Transverse colon (tissue), 3 donors: ENCODE measurements around the gene MEDAG.

Experiments used
- CTCF ChIP-seq, 5 experiments: fragments of 200-600 bp in 3 of 5; fragments of 450-650 bp in 2 of 5; sonication (generic) in 3 of 5; IDR thresholded peaks; 1 replicate in 2 of 5; 2 replicates in 3 of 5; pipeline ENCODE4 v1.5.1; 2016 to 2017; ENCODE audit warnings: antibody characterized with exemption in 5 of 5, inconsistent platforms in 3 of 5, mild to moderate bottlenecking in 2 of 5, moderate library complexity in 1 of 5
- EP300 ChIP-seq: sonication (generic); formaldehyde crosslinking; IDR thresholded peaks from one replicate; pipeline ENCODE4 v1.6.1; 2017; ENCODE audit warnings: antibody characterized with exemption, low read depth
- POLR2A ChIP-seq: fragments of 450-650 bp; IDR thresholded peaks from one replicate; pipeline ENCODE4 v1.6.1; 2016; ENCODE audit warnings: antibody characterized with exemption, mild to moderate bottlenecking, moderate library complexity

GRCh38 chr13:30907121-30907861, 1.2 kb downstream of the MEDAG start:
- no peak for TF ChIP-seq CTCF (IDR thresholded peaks at IDR 0.05)
- TF ChIP-seq POLR2A: no peak
- TF ChIP-seq EP300: no peak
